Activated gamma-delta T cell treated with anti-CD3 and anti-CD28 coated beads, Interleukin-2, amount 50 U/mL, for 16 hours (primary cell): Measurements from ENCODE around the gene STEAP1.
"Not testable (repeated sequence)": the region's sequence is repeated elsewhere in the genome, so short reads cannot be mapped to it uniquely, and the experiment has no call there.

Source experiments
- DNase-seq: peaks from one replicate; pipeline ENCODE4 v3.0.0-alpha.2; 2020; ENCODE audit warnings: low read depth

STEAP1 gene

DNA sequence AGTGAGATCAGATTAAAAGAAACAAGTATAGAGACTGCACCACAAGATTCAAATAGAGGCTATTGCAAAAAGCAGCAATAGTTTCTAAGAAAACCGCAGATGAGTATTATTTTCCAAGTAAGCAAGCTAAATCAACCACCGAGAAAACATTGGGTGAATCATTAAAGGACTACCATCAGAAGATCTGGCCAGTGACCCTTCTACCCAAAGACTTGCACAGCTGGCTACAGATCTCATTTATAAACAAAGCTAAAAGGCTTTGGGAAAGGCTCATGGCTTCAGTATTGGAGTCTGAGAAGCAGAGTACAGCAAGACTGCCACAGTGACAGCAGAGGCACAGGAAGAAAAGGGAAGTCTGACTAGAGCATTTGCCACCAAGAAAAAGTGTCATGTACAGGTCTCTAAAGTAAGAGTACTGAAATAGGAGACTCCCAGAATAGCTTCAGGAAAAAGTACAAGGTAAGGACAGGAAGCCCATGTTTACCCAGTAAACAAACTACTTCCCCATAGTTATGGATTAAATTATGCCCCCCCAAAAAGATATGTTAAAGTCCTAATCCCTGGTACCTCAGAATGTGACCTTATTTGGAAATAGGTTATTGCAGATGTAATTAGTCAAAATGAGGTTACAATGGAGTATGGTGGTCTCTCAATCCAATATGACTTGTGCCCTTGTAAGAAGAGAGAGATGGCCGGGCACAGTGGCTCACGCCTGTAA lies 19.0 kb downstream of the STEAP1 start:
- DNase-seq: no peak

DNA sequence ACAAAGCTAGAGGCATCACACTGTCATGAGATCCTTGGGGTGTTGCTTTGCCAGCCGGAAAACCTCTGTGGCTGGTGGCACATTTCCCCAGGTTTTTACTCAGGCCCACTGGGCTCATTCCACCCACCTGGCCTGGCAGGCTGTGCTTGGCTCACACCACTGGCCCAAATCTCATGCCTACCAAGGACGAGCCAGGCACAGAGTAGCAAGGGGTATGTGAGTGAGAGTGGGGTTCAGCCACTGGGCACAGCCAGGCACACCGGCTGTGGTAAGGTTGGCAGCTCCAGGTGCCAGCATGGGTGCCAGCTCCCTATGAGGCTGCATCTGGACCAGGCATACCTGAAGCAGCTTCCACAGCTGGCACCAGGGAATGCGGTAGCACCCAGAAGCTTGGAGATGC lies 21.4 kb downstream of the STEAP1 start:
- DNase-seq: no peak

DNA sequence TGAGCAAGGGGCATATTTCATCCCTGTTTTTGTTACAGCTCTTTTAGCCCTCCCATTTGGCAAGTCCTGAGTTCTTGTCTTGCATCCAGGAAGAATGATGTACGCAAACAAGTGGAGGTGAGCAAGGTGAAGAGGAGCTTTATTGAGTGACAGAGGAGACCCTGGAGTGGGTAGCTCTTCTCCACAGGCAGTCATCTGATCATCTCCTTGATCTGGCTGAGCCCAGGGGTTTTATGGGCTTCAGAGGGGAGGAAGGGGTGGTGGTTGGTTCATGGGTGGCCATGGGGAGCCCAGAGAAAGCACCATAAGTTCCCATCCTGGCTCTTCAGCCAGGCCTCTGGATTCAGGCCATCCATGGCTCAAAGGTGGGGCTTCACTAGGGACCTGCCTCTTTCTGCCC lies 21.9 kb downstream of the STEAP1 start:
- DNase-seq: no peak

DNA sequence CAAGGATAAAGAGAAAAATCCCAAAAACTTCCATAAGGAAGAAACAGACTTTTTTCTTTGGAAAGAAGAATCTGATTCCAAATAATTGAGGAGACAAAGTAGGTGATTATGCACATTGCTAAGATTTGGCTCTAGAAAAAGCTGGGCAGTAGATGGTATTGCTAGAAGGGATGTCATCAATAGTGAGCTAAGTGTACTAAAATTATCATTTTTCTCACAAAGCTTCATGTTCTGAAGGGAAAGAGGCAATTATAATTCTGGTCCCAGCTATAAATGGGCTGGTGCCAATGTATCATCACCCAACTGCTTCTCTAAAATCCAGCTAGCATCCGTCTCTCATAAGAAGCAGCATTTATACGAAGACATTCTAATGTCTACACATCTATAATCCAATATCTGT lies 23.9 kb downstream of the STEAP1 start:
- no peak for DNase-seq

DNA sequence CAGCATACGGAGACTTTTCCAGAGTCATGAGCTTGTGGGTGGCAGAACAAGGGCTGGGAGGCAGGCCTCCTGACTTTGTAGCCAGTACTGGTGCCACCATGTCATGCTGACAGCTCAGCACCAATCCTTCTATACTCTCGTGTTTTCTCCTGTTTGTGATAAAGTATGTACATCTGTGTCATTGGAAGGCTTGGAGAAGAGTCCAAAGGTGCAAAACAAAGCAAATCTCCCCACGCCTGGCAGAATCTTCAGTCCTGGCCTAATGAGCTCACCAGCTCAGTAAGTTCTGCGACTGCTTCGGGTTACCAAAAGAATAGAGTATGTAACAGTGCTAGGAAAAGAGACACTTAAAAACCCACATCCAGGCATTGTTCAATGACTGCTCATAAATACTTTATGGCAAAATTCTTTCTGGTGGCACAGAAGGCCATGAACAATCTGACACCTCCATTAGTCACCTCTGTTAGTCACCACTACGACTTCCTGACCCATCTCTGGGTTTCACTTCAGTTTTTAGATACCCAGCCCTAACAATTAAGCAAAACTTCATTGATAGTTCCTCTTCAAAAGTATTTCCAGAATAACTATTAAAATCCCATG lies 24.5 kb downstream of the STEAP1 start:
- no peak for DNase-seq

DNA sequence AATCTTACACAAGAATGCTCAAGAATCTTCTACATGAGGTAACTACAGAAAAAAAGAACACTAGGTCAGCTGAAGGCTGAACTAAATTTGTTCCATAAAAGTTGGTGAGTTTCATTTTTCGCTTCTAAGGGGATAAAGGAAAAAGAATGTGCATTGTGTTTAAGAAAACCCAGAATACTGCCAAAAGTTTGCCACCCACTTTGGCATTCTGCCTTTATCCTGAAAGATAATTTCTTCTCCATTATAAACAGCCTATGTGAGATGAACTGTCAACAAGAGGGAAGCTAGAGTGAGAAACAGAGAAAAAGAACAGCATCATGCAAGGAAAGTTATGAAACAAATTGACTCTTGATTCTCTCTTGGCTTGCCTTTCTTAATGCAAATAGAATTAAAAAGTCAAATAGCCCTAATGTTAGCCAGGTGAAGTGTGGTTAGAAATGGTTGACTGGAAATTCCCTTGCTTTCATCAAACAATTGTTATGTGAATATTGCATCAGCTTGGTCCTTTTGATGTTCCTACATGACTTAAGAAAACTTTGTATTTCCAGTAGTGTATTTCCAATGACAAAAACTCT lies 25.8 kb downstream of the STEAP1 start:
- DNase-seq: no peak

DNA sequence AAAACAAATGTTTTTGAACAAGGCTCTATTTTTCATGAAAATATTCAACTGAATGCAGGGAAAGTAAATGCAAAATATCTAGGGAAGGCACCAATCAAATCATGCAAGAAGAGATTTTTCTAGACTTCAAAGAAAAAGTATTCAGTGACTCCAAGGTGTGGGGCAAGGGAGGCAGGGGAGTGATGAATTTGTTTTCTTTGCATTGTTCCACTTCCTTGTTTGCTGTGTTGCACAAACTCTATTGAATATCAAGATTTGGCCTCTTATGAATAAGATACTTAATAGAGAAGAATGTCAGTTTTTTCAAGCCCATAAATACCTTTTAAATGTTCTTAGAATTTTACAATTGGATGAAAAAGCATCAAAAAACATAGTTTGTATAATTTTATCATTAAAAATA lies 26.4 kb downstream of the STEAP1 start:
- DNase-seq: no peak

DNA sequence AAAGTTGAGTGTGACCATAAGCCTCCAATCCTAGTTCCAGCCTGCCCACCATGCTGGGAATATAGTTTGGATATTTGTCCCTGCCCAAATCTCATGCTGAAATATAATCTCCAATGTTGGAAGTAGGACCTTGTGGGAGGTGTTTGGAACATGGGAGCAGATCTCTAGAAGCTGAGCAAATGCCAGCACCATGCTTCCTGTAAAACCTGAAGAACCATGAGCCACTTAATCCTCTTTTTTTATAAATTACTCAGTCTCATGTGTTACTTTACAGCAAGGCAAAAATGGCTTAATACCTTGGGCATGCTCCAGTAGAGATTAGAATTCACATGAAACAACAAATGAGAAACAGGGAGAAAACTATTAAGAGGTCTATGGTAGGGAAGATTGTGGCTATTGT lies 27.2 kb downstream of the STEAP1 start:
- DNase-seq: no peak

DNA sequence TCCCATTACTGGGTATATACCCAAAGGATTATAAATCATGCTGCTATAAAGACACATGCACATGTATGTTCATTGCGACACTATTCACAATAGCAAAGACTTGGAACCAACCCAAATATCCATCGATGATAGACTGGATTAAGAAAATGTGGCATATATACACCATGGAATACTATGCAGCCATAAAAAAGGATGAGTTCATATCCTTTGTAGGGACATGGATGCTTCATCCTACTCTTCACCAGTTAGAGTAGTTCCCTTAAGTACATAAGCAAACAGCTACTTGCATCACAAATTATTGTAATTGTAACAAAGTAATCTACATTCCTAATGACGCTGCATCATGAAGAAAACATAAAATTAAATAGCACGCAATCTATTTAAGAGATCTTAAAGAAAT lies 32.0 kb downstream of the STEAP1 start:
- not testable (repeated sequence) for DNase-seq

DNA sequence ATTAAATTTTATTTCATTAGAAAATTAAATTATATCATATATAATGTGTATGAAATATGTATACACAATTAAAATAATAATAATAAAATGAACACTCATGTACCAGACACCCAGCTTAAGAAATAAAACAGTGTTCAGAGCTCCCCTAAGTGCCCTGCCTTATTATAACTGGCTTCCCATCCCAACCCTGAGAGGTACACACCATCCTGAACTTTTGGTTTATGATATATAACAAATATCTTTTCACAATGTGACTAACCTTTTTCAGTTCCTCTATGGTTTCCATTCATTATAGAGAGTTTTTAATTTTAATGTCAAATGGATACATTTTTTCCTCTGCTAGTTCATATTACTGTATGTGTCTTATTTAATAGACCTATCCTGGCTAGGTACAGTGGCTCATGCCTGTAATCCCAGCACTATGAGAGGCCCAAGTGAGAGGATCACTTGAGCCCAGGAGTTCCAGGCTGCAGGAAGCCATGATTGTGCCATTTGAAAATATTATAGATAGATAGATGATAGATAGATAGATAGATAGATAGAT lies 33.3 kb downstream of the STEAP1 start:
- DNase-seq: no peak

DNA sequence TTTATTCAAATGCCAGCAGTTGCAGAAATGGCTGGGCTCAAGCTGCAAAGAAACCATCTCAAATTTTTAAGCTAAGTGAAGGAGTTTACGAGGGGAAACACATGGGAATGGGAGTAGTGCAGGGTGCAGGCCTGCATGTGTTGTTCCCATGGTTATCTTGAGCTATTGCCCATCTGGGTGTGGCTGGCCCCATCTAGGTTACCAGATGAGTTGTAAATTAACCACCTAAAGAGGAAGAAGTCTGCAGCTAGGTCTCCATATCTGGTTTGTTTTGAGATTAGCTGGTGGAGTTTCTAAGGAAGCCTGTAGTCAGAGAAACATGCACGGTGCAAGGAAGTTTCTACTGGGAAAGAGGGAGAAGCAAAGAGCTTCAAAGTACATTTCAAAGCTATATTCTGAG lies 34.0 kb downstream of the STEAP1 start:
- no peak for DNase-seq

DNA sequence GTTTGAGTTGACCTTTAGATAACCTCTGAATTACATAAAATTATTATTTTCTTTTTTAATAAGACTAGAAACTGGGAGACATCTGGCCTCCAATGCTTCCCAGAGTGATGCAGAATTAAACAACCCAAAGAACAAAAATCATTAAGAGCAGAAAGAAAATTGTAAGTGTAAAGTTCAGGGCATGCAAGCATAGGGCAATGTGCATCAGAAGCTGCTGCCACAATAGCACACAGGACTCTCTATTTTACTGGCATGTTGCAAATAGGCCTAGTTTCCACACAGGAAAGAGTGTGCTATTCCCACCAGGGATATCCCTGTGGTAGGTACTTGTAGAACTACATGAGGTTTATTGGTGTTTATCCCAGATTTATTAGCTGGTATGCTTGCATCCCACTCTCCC lies 36.7 kb downstream of the STEAP1 start:
- no peak for DNase-seq

DNA sequence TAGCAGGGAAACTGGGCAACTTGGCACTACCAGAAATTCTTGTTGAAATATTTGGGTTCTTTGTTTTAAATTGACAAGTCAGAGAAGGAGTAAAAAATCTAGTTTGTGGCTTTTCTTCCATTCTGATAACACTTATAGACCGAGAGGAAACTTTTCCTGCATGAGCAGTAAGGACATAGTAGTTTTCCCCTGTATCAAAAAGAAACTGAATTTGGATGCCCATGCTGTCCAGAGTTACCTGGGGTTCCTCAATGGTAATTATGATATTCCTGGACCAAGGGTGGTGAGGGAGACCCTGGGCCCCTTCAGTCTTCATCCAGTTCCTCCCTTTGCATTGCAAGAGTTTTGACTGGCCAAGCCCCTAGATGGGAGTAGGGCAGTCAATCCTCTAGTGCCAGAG lies 37.4 kb downstream of the STEAP1 start:
- DNase-seq: no peak

DNA sequence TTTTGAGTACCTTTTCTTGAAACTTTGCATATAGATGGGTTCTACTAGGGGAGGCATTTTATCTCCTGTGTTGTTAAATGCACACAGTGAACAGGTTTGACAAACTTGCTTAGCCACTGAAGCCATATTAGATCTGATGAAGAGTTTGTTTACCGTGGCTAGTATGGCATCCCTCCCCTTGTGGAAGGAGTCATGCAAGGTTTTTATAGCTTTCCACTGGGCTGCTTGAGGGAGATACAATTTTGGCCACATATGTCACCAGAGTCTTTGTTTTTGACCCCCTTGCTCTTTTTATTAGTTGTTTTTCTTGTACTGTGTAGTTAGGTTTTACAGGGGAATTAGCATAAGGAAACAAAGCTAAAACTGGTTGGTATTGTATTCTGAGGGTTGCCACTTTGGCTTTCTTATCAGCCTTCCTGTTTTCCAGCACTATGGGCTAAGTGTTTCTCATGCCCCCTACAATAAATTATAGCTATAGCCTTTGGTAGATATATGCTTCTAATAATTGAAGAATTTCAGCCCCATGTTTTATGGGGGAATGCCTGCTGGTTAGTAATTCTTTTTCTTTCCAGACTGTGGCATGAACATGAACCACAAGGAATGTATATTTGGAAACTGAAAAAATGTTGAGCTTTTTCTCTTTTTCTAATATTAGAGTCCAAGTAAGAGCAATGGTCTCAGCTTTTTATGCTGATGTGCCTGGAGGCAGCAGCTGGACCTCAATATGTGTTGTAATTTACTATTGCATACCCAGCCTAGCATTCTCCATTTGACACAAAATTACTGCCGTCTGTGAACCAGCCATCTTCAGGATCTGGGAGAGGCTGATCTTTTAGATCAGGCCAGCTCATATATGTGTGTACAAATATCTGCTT lies 38.8 kb downstream of the STEAP1 start:
- no peak for DNase-seq

DNA sequence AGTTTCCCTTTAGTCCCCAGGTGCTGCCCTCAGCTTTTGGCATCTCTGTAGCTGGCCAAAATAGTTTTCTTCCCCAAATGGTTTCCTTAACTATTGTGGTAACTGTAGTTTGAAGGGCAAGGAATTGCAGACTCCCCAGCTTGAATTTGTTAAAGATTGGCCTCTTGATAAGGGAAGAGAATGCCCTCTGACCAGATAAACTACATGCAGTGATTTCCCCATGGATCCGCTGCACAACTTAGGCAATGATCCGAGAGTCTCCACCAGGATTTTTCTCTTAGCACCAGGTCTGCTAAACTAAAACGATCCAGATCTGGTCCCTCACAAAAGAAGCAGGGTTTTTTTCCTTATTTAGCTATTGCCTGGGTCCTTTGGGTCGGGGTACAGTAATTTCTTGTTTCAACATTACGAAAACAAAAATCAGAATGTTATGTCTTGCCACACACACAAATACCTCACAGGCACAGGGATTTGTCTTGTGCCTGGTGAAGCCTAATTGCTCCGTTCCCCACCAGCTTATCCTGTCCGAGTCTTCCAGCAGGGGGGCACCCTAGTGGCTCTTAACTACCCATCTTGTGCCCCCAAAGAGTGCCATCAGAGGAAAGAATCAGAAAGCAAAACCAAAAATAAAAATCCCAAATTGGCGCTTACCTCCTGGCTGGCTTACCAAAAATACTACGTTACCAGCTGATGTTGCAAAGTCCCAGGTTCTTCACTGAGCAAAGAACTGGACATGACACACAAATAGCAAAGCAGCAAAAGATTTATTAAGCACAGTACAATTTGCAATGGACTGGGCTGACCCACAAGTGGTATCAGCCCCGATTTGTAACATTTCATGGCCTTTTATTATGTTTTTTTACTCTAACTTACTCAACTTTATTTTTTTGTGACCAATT lies 40.9 kb downstream of the STEAP1 start:
- no peak for DNase-seq

DNA sequence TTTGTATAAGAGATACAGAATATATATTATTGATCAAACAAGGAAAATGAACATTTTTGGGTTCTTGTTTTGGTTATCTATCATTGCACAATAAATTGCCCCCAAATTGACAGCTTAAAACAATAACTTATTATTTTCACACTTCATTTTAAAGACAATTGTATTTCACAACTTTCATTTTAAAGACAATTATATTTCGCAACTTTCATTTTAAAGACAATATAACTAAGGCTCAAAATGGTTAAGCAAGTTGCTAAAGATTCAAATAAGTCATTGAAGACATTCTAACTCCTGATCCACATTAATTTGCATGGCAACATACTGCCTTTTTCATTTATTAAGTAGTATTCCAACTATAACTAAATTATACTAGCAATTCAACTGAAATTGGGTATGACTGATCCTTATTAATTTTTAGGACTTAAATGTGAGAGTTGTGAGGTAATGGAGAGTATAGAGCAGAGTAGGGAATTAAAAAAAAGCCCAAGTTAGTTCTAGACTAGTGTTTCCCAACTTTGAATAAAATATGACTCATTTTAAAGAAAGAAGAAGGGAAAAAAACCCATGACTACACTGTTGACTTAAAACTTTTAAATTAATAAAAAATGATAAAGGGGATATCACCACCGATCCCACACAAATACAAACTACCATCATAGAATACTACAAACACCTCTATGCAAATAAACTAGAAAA lies 47.4 kb downstream of the STEAP1 start:
- DNase-seq: no peak

DNA sequence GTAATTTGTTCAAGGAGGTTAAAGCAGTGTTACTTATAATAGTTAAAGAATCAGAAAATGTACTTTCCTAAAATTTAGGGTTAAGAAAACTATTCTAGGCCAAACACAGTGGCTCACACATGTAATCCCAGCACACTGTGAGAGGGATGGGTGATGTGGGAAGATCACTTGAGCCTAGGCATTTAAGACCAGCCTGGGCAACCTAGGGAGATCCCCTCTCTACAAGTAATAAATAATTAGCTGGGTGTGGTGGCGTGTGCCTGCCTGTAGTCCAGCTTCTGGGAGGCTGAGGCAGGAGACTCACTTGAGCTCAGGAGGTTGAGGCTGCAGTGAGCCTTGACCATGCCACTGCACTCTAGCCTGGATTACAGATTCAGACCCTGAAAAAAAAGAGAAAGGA lies 53.7 kb downstream of the STEAP1 start:
- no peak for DNase-seq

DNA sequence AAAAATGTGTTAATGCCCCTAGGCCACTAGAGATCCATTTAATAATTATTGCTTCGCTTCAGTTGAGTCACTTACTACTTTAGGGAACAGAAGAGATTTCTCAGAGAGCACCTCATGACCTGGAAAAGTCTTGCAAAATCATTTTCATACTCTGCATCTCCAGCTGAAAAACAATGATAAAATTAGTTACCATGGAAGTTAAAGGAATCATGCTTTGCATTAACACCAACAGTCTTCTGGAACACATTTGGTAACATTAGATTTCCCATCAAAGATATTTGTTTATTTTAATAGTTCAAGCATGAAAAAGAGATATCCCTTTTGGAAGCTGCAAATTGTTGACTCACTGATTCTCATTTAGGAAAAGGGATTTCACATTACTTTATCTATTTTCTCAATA lies 55.5 kb downstream of the STEAP1 start:
- DNase-seq: no peak

DNA sequence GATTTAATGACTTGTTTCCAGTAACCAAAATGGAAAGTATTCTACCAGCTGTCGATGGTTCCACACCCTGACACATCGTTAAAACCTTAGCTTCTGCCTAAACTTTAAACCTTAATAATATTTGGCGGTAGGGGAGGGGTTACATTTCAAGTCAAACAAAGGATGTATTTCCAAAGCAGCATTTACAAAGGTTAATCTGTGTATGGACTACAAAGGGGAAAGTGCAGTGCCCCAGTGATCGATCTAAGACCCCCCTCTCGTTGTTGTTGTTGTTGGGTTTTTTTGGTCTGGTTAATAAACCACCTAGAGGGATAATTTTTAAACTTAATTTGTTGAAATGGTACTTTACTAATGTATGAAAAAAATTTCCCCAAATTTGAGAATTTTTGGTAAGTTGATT lies 56.2 kb downstream of the STEAP1 start:
- DNase-seq: no peak

DNA sequence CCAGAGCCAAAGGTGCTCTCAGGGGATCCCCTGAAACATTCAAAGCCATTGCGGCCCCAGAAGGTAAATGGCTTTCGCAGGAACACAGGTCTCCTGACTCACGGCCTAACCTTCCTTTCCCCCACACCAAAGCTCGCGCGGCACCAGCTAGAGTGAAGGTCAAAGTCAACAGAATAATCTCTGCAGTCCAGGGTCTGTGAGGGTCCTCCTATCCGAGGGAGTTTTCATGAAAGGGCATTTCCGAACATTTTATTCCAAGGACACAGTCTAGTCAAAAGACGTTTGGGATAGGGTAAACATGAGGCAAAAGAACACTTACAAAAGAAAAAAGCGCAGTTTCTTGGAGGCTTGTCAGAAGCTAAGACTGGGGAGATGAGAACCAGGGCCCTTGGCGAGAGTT lies 56.7 kb downstream of the STEAP1 start:
- no peak for DNase-seq
